ENCODE measurements around the gene ACSS2.

DNA sequence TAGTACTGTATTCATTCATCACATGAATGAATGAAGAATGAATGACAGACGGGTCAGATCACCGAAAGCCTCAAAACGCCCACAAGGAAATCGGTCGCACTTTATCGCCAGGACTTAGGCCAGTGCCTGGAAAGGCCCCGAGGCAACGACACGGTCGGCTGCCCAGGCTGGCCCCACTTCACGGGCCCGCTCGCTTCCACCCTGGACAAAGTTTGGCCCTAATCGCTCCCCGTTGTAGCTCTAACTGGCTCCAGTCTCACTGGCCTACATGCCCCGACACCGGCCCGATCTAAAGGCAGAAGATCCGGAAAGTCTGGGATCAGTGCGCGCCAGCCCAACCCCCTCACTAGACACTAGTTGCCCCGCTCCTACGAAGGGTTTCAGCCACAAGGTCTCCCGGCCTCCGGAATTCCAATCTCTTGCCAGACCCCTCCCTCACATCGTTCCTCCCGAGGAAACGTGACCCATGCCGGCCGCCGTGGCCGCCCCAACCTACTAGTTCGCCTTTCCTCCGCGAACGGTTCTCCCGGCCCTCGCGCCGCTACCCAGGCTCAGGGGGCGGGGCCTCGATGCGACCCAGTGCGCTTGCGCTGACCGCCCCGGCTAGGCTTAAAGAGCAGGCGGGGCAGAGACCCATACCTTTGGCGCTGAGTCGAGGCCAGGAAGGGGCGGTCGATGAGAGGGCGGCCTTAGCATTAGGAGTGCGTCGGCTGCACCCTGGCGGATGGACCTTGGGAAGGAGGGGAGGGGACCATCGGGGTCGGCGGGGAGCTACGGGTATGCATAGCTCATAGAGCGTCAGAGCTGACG, 79.0 kb downstream of the ACSS2 start, which contains the start of the genes GSS and MYH7B:
- TF ChIP-seq CTCF (IDR thresholded peaks at IDR 0.05) (peak; percentile 62), CEBPB (IDR thresholded peaks at IDR 0.05) (no peak), NR3C1 (IDR thresholded peaks at IDR 0.05) (no peak), EP300 (IDR thresholded peaks at IDR 0.05) (no peak), POLR2A (IDR thresholded peaks at IDR 0.05; ENCODE audit: low read length) (peak; percentile 95)
